ENCODE measurements around the gene SRRM3.
"Not testable (repeated sequence)": the region's sequence is repeated elsewhere in the genome, so short reads cannot be mapped to it uniquely, and the experiment has no call there.

The SRRM3 gene

GRCh38 chr7:76201732-76202665 is at the start of gene SRRM3:
TSS of gene SRRM3 (plus strand) at chr7:76201896. CDS start at chr7:76235067, 33,171 bp downstream.
- DNase-seq = peak; percentile 89

GRCh38 chr7:76151932-76152331 is 49.8 kb upstream of the SRRM3 start:
- no peak for DNase-seq

DNA sequence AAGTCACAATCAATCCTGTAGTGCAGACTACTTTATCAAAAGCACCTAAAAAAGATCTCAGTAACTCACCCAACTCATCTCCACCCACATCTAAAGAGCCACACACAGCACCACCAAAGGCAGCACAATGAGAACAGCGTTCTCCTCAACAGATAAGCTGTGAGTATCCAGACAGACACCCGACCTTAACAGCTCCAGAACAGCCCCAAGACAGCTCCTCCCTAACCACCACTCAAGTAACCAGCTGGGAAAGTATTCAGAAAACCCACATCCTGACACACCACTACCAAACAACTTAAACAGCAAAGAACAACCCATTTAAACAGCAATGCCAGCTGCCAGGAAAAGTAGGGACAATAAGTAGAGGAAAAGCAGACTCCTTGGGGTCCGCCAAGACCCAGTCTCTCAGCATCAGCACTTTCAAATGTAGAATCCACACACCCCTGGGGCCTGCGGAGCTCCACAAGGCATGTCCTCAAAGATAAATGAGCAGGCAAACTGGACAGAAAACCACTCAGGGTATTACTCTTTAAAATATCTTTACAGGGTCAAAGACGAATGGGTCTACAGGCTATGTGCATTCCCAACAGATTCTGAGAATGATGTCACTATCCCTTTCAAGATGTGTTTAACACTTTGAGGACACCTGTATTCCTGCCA is 48.0 kb upstream of the SRRM3 start:
- DNase-seq = not testable (repeated sequence)

DNA sequence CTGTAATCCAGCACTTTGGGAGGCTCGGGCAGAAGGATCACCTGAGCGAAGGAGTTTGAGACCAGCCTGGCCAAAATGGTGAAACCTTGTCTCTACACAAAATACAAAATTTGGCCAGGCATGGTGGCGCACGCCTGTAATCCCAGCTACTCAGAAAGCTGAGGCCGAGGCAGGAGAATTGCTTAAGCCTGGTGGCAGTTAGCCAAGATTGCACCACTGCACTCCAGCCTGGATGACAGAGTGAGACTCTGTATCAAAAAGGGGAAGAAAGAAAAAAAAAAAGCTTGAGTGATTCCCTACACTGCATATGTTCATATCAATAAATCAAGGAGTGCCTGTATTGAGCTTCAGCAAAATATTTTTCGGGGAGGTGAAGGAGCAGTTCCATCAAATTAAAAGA is 45.8 kb upstream of the SRRM3 start:
- no peak for DNase-seq

- DNase-seq = not testable (repeated sequence)
Measured at GRCh38 chr7:76156992-76157685, 44.6 kb upstream of the SRRM3 start.

DNA sequence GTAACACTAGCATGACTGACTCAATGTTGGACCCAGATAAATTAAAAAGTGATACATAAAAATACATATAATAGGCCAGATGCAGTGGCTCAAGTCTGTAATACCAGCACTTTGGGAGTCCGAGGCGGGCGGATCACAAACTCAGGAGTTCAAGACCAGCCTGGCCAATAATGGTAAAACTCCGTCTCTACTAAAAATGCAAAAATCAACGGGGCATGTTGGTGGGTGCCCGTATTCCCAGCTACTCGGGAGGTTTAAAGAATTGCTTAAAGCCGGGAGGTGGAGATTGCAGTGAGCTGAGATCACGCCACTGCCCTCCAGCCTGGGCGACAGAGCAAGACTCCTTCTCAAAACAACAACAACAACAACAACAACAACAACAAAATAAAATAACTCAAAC is 43.3 kb upstream of the SRRM3 start:
- not testable (repeated sequence) for DNase-seq

GRCh38 chr7:76162416-76163170 is 39.1 kb upstream of the SRRM3 start:
- DNase-seq = not testable (repeated sequence)

DNA sequence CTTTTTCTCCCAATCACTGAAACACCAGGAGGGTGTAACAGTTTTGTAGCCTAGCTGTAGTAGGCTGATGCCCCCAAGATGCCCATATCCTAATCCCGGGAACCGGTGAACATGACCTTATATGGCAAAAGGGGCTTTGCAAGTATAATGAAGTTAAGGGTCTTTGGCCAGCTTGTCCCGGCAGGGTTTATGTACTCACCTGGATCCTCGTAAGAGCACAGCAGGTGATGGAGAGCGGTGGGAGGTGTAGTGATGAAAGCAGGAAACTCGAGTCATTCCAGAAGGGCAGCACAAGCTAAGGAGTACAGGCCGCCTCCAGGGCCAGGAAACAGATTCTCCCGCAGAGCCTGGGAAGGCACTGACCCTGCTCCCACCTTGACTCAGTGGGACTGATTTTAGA is 37.9 kb upstream of the SRRM3 start:
- not testable (repeated sequence) for DNase-seq

DNA sequence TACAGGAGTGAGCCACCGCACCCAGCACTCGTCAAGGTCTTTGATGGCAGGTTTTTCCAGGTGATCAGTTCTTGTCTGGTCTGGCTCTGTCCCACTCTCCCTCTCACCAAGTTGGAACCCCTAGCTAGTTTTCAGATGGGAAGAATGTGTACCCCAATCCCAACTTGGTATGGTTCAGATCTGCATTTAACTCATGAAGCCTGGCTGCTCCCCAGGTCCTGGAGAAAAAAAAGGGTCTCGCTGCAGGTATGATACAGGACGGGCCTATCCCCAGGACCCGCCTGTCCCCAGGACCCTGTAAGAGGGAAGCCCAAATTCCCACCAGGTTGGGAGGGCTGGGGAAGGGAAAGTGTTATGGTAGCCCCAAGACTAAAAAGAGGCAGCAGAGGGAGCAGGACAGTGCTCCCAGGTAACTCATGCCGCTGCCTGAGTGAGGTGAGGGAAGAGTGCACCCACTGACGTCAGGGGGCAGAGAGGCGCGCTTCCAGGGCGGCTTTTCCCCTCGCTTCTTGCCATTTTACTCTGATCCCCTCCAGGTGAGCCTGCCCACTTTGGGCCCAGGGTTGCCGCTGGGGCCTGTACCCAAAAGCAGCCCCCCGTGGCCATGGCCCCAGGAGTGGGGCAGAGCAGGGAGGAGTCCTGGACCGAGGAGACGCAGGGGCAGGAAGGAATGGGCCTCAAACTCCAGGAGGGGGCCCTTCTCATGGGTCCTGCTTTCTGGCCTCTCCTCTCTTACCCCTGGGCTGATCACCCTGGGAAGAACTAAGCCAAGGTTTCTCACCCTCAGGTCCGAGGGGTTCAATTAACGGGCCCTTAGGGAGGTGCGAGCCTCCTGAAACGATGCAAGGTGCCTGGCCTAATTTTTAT is 36.4 kb upstream of the SRRM3 start:
- DNase-seq = no peak

GRCh38 chr7:76165973-76166403 is 35.7 kb upstream of the SRRM3 start:
- DNase-seq = no peak

DNA sequence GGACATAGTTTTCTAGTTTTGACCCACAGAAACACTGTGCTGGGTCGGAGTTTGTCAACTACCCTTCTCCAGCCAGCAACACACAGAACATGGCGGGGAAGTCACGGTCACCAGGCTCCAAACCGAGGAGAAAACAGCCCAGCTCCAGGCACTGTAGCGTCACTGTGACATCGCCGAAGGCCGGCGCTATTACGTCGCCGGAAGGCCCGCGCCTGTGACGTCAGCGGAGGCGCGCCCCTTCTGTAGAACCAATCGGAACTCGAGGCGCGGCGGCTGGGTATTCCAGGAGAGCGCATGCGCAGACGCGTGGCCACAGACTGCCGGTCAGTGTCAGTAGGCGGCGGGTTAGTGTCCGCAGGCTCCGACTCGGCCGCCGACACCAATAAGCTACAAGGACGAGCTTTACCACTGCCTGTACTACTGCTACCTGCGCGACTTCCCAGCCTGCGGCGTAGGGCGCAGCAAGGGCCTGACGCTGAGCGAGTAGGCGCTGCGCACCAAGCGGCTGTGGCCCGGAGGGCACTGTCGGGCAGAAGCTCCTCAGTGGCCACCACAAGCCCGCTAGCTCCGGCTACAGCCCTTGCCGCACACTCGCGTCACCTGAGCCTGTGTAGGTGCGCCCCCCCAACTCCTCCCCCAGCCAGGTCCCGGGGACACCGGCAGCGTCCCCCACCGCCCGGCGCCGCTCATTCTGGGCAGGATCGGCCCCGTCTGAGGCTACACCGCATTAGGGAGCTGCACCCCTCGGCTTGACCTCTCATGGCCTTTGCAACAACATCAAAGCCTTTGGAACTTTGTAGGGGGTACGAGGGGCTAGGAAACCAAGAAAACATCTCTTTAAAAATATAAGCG is 35.1 kb upstream of the SRRM3 start:
- DNase-seq = peak; percentile 95

- no peak for DNase-seq
Measured at GRCh38 chr7:76173566-76174205, 28.0 kb upstream of the SRRM3 start.

DNA sequence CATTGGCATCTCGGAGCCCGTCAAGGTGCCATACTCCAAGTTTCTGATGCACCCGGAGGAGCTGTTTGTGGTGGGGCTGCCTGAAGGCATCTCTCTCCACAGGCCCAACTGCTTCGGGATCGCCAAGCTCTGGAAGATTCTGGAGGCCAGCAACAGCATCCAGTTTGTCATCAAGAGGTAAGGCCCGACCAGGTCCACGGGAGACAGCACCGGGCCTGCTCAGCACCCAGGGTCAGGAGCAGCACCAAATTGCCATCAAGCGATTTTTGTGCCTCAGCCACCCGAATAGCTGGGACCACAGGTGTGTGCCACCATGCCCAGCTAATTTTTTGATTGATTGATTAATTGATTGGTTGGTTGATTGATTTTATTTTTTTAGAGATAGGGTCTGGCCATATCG is 24.7 kb upstream of the SRRM3 start:
- DNase-seq = not testable (repeated sequence)

GRCh38 chr7:76179686-76180085 is 22.0 kb upstream of the SRRM3 start:
- no peak for DNase-seq

DNA sequence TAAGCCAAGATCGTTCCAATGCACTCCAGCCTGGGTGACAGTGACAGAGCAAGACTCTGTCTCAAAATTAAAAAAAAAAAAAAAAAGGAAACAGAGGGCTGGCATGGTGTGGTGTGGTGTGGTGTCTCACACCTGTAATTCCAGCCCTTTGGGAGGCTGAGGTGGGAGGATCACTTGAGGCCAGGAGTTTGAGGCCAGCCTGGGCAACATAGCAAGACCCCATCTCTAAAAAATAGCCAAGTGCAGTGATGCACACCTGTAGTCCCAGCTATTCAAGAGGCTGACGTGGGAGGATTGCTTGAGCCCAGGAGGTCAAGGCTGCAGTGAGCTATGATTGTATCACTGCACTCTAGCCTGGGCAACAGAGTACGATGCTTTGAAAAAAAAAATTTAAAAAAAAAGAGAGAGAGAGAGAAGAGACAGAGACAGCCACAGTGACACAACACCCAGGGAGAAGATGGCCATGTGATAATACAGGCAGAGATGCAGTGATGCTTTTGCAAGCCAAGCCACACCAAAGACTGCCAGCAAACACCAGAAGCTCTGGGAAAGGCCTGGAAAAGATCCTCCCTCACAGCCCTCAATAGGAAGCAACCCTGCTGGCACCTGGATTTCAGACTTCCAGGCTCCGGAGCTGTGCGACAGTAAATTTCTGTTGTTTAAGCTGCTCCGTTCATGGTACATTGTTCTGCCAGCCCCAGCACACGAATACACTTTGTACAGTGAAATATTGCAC is 19.3 kb upstream of the SRRM3 start:
- no peak for DNase-seq

GRCh38 chr7:76185187-76185896 is 16.4 kb upstream of the SRRM3 start:
- no peak for DNase-seq

DNA sequence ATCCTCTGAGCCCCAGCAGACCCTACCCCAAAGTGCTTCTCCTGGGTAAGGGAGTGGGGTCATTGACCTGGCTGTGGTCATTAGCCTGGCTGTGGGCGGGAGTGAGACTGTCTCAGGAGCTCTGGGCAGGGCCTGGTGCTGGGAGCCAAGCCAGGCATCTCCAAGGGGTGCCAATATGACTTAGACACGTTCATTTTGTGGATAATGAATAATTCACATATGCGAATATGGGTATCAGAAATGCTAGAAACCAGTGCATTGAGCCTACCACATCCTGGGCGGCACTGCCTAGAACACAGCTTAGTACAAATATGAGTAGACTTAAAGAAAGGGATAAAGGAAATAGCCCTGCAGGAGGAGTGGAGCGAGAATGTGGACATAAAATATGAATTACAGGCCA is 14.4 kb upstream of the SRRM3 start:
- DNase-seq = no peak

- DNase-seq = no peak
Measured at GRCh38 chr7:76189276-76189675, 12.4 kb upstream of the SRRM3 start.

GRCh38 chr7:76191783-76192240 is 9.9 kb upstream of the SRRM3 start:
- no peak for DNase-seq
